Fibroblast of pulmonary artery (primary cell): ENCODE results near the gene DHX16.

Experiments
- DNase-seq: peaks from one replicate; pipeline ENCODE4 v3.0.0-alpha.2; 2010; ENCODE audit warnings: low read depth
- H3K4me3 ChIP-seq: replicated peaks from 2 replicates; pipeline ENCODE4 v1.5.1; 2011; ENCODE audit warnings: low read depth, mild to moderate bottlenecking, control low read depth, low read length, moderate library complexity
- CTCF ChIP-seq: IDR thresholded peaks from 2 replicates; pipeline ENCODE4 v1.5.1; 2011; ENCODE audit warnings: mild to moderate bottlenecking, control low read depth, low read length, inconsistent platforms; ENCODE audit errors: missing control alignments

DHX16 gene

GRCh38 chr6:30614843-30615218 is 58.0 kb downstream of the DHX16 start:
- DNase-seq: peak; percentile 99
- TF ChIP-seq CTCF: no peak
- H3K4me3 ChIP-seq: peak overlapping the region; percentile 90

GRCh38 chr6:30614044-30614842 is 58.6 kb downstream of the DHX16 start:
- no peak for DNase-seq
- peak overlapping the region; percentile 90 for H3K4me3 ChIP-seq
- no peak for TF ChIP-seq CTCF

GRCh38 chr6:30613251-30614043 is 59.4 kb downstream of the DHX16 start:
- H3K4me3 ChIP-seq: peak overlapping the region; percentile 90
- TF ChIP-seq CTCF: no peak
- DNase-seq: no peak

GRCh38 chr6:30612687-30613248 is 60.0 kb downstream of the DHX16 start:
- TF ChIP-seq CTCF: no peak

GRCh38 chr6:30612213-30612612 is 60.6 kb downstream of the DHX16 start:
- H3K4me3 ChIP-seq: no peak overlapping the region
- DNase-seq: peak; percentile 56
- TF ChIP-seq CTCF: peak; percentile 52

More at GRCh38 chr6:30612687-30613248, 60.0 kb downstream of the DHX16 start:
- no peak overlapping the region for H3K4me3 ChIP-seq
- DNase-seq: peak; percentile 37

- H3K4me3 ChIP-seq: no peak overlapping the region
- no peak for TF ChIP-seq CTCF
- DNase-seq: no peak
These were observed 61.0 kb downstream of the DHX16 start for GRCh38 chr6:30611856-30612194.
